CD14-positive monocyte (primary cell): ENCODE results near the gene ITSN1. TPM values are rescaled to one million over a fixed set of nuclear protein-coding genes. Genes with fewer than 3 reads are reported as not detected.

ENCODE experiments used
- DNase-seq, 3 donors: peaks; one replicate each; pipeline ENCODE4 v3.0.0-alpha.2; 2011 to 2022
- H2AFZ ChIP-seq: 2 replicates; pipeline ENCODE4 v1.6.0; 2012; ENCODE audit warnings: mild to moderate bottlenecking, low read depth, low read length, inconsistent platforms; ENCODE audit not compliant: insufficient read depth, poor library complexity, severe bottlenecking
- H3K27ac ChIP-seq, 2 donors: 1 replicate in 1 of 2; 2 replicates in 1 of 2; pipeline ENCODE4 v1.5.1; 2012 to 2013; ENCODE audit warnings: low read length in 2 of 2, control low read depth in 1 of 2, inconsistent platforms in 1 of 2, low read depth in 1 of 2, mild to moderate bottlenecking in 1 of 2
- H3K27me3 ChIP-seq, 2 donors: one replicate each; pipeline versions ENCODE4 v1.6.0 to v1.6.1; 2011 to 2013; ENCODE audit warnings: low read length in 2 of 2; ENCODE audit not compliant: control insufficient read depth in 2 of 2, insufficient read depth in 2 of 2
- H3K36me3 ChIP-seq, 2 donors: replicated peaks in 1 of 2; 1 replicate in 1 of 2; 2 replicates in 1 of 2; pipeline versions ENCODE4 v1.5.1 to v1.6.1; 2012 to 2013; ENCODE audit warnings: low read length in 2 of 2, control low read depth in 1 of 2, inconsistent platforms in 1 of 2, mild to moderate bottlenecking in 1 of 2; ENCODE audit not compliant: insufficient read depth in 2 of 2, control insufficient read depth in 1 of 2
- H3K4me1 ChIP-seq, 2 donors: 1 replicate in 1 of 2; 2 replicates in 1 of 2; pipeline versions ENCODE4 v1.5.1 to v1.6.1; 2012 to 2013; ENCODE audit warnings: low read length in 2 of 2, control low read depth in 1 of 2, inconsistent platforms in 1 of 2, mild to moderate bottlenecking in 1 of 2, moderate library complexity in 1 of 2; ENCODE audit not compliant: insufficient read depth in 2 of 2, control insufficient read depth in 1 of 2
- H3K4me2 ChIP-seq: replicated peaks from 2 replicates; pipeline ENCODE3; 2012; ENCODE audit warnings: low read length, moderate library complexity, mild to moderate bottlenecking; ENCODE audit not compliant: poor library complexity, severe bottlenecking; ENCODE audit errors: extremely low read depth
- H3K4me3 ChIP-seq, 3 experiments: fragments of 200-600 bp in 1 of 3; sonication (generic) in 1 of 3; replicated peaks in 1 of 3; 1 replicate in 2 of 3; 2 replicates in 1 of 3; pipeline ENCODE4 v1.5.1; 2011 to 2013; ENCODE audit warnings: low read length in 3 of 3, mild to moderate bottlenecking in 3 of 3, control low read depth in 2 of 3, low read depth in 2 of 3, inconsistent platforms in 1 of 3, moderate library complexity in 1 of 3
- H3K79me2 ChIP-seq: 2 replicates; pipeline ENCODE4 v1.6.0; 2012; ENCODE audit warnings: mild to moderate bottlenecking, control low read depth, inconsistent platforms, low read length, moderate library complexity; ENCODE audit not compliant: insufficient read depth
- H3K9ac ChIP-seq: 2 replicates; pipeline ENCODE4 v1.6.0; 2017; ENCODE audit warnings: low read length, mild to moderate bottlenecking; ENCODE audit not compliant: insufficient read depth, poor library complexity, severe bottlenecking
- H3K9me3 ChIP-seq, 2 donors: replicated peaks in 1 of 2; 1 replicate in 1 of 2; 2 replicates in 1 of 2; pipeline versions ENCODE4 v1.5.1 to v1.6.1; 2012 to 2013; ENCODE audit warnings: low read length in 2 of 2, control low read depth in 1 of 2; ENCODE audit not compliant: control insufficient read depth in 1 of 2, insufficient read depth in 1 of 2
- H4K20me1 ChIP-seq: 2 replicates; pipeline ENCODE4 v1.6.0; 2012; ENCODE audit warnings: mild to moderate bottlenecking, low read length, control low read depth, moderate library complexity; ENCODE audit not compliant: insufficient read depth
- H3K27ac Mint-ChIP-seq, 7 donors: one replicate each; pipeline ENCODE4 v1.8.0; 2020; ENCODE audit warnings: mild to moderate bottlenecking in 7 of 7, mixed read lengths in 7 of 7, moderate library complexity in 6 of 7, inconsistent platforms in 2 of 7
- H3K27me3 Mint-ChIP-seq, 3 donors: one replicate each; pipeline ENCODE4 v1.8.0; 2021 to 2022; ENCODE audit warnings: low read depth in 3 of 3, mild to moderate bottlenecking in 3 of 3, mixed read lengths in 3 of 3, moderate library complexity in 3 of 3, inconsistent platforms in 1 of 3
- H3K36me3 Mint-ChIP-seq, 2 donors: one replicate each; pipeline ENCODE4 v1.8.0; 2020; ENCODE audit warnings: mixed read lengths in 2 of 2, inconsistent platforms in 1 of 2, mild to moderate bottlenecking in 1 of 2
- H3K4me1 Mint-ChIP-seq: one replicate; pipeline ENCODE4 v1.8.0; 2020; ENCODE audit warnings: mild to moderate bottlenecking, mixed read lengths
- H3K4me3 Mint-ChIP-seq, 2 donors: one replicate each; pipeline ENCODE4 v1.8.0; 2020; ENCODE audit warnings: mild to moderate bottlenecking in 2 of 2, mixed read lengths in 2 of 2, moderate library complexity in 1 of 2
- H3K9me3 Mint-ChIP-seq, 7 donors: one replicate each; pipeline ENCODE4 v1.8.0; 2020 to 2022; ENCODE audit warnings: mixed read lengths in 7 of 7, mild to moderate bottlenecking in 6 of 7, moderate library complexity in 6 of 7, inconsistent platforms in 2 of 7
- CTCF ChIP-seq: fragments of 200-600 bp; IDR thresholded peaks from one replicate; pipeline ENCODE4 v1.8.0; 2022; ENCODE audit warnings: antibody characterized with exemption, mild to moderate bottlenecking
- WGBS: methylation state at CpG from one replicate; pipeline ENCODE4 v1.1.5; 2013; ENCODE audit warnings: missing lambda C conversion rate; ENCODE audit not compliant: insufficient coverage; 5-methylcytosine and 5-hydroxymethylcytosine counted together
- intact Hi-C, 2 donors: fragments of 100-400 bp; cut with micrococcal nuclease; formaldehyde crosslinking; loops; one replicate each; pipeline versions ENCODE4 v1.15.0 to v1.15.1; 2023
- polyA plus RNA-seq, 3 donors: library from polyadenylated mRNA; depleted of rRNA in 1 of 3; unstranded in 2 of 3; stranded (reverse) in 1 of 3; fragments of 300-500 nt in 2 of 3; fragments of >200 nt in 1 of 3; fragmentation: Illumina TruSeq in 2 of 3; gene quantifications; 1 replicate in 2 of 3; 2 replicates in 1 of 3; pipeline ENCODE4 v1.2.3, GENCODE V29; 2012 to 2021

The ITSN1 gene
- polyA plus RNA-seq, 3 donors = 4.7 to 10.3 (median 5.1) TPM

- peaks cover 25 to 33% of the 10 kb centered on the region in 2 donors for H3K36me3 ChIP-seq
- no peak for DNase-seq
- no peak overlapping the region for H3K9ac ChIP-seq
- H3K4me1 Mint-ChIP-seq = no peaks in the 10 kb centered on the region
- no peak for TF ChIP-seq CTCF
- no peaks in the 10 kb centered on the region for H3K4me1 ChIP-seq
- H3K27ac ChIP-seq = no peak overlapping the region
- no peaks in the 10 kb centered on the region for H3K79me2 ChIP-seq
- no peak overlapping the region for H2AFZ ChIP-seq
- H3K4me3 Mint-ChIP-seq = no peak overlapping the region
- H3K27ac Mint-ChIP-seq = no peak overlapping the region
- H3K4me3 ChIP-seq = no peak overlapping the region
- H4K20me1 ChIP-seq = no peaks in the 10 kb centered on the region
- intact Hi-C loops = no loop called here
- no peak overlapping the region for H3K4me2 ChIP-seq
- no peaks in the 10 kb centered on the region for H3K27me3 Mint-ChIP-seq
- H3K9me3 Mint-ChIP-seq = no peaks in the 10 kb centered on the region
- H3K27me3 ChIP-seq = no peaks in the 10 kb centered on the region
- no peaks in the 10 kb centered on the region for H3K9me3 ChIP-seq
- H3K36me3 Mint-ChIP-seq = peaks cover 33 to 38% of the 10 kb centered on the region in 2 donors
- no CpG with 5 or more reads among the region's 2 CpGs for WGBS
Measured at GRCh38 chr21:33794596-33794995, 152.3 kb downstream of the ITSN1 start.

GRCh38 chr21:33797565-33797964 is 155.3 kb downstream of the ITSN1 start:
- Histone ChIP-seq H3K4me1 (no peaks in the 10 kb centered on the region), H3K27ac (no peak overlapping the region), H3K27me3 (no peaks in the 10 kb centered on the region), H3K9ac (no peak overlapping the region), H3K9me3 (no peaks in the 10 kb centered on the region), H4K20me1 (no peaks in the 10 kb centered on the region), H3K4me3 (no peak overlapping the region), H3K4me2 (no peak overlapping the region), H3K36me3 (peaks cover 22 to 33% of the 10 kb centered on the region in 2 donors), H2AFZ (no peak overlapping the region), H3K79me2 (no peaks in the 10 kb centered on the region)
- WGBS = 98% methylated on average over 5 of the region's 5 CpGs
- Mint-ChIP-seq H3K4me3 (no peak overlapping the region), H3K9me3 (no peaks in the 10 kb centered on the region), H3K27ac (no peak overlapping the region), H3K36me3 (peaks cover 41 to 54% of the 10 kb centered on the region in 2 donors), H3K27me3 (no peaks in the 10 kb centered on the region), H3K4me1 (no peaks in the 10 kb centered on the region)
- intact Hi-C loops = no loop called here
- DNase-seq = no peak
- no peak for TF ChIP-seq CTCF
